GM18907 (cell line): ENCODE measurements around the gene CYTH1.

Experiments
- ATAC-seq: cut with Tn5 transposase; IDR thresholded peaks from one replicate; pipeline ENCODE4 v1.9.1; 2021; ENCODE audit warnings: mild to moderate bottlenecking, moderate library complexity; ENCODE audit not compliant: unreplicated experiment

The CYTH1 gene

DNA sequence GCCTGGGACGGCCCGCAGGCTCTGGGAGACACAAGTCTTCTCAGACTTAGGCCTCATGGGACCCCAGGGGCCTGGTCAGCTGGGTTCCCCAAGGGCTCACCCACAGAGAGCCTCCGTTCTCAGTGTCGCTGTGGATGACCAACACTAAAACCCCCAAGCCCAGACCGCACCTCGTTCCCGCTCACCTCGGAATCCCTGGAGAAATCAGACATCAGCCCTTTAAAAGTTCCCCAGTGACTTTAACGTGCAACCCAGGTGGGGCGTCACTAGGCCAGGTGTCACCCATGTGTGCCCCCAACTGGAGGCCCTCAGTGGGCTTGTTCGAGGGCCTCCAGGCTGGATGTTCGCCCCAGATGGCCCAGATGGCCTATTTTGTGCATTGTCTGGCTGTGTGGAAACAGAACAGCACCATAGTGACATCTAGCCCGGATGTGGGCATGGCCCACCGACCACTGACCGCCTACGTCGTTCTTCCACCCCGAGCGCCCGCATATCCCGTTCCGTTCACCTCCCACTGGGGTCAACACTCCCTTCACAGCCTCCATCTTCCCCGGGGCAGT, 152.6 kb downstream of the CYTH1 start:
- no peak for ATAC-seq

DNA sequence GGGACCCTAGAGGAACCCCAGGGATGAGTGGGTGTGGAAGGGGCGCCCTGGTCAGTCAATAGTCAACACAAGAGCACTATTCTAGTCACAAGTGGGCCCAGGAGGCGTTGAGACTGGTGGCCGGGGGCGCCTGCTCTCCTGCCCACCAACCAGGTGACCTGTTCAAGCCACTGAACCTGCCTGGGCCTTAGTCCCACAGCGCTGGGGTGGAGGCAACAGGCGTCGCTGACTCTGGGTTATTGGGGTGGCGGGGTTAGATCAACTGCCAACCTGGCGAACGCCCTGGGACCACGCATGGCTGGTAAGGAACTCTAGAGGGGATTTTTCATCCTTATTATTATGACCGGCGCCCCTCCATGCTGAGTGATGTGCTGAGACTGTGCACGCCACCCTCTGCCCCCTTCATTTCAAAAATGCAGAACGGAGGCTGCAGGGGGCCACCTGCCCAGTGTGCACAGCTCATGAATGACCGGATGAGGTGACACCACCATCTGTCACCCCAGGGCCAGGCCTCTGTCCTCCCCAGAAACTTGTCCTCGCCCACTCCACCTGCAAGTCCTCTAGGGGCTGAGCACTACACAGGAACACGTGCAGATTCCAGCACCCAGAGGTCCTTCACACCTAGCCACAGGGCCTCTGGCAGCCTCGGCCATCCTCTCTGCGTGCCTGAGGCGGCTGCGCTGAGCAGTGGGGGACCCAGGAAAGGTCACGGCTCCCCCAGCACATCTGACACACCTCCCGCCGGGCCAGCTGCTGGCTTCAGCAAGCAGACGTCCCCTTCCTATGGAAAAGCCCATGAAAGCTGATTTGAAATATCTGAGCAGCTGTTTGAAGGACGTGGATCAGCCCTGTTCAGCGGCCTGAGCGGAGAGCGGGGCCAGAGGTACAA, 153.3 kb downstream of the CYTH1 start:
- no peak for ATAC-seq

DNA sequence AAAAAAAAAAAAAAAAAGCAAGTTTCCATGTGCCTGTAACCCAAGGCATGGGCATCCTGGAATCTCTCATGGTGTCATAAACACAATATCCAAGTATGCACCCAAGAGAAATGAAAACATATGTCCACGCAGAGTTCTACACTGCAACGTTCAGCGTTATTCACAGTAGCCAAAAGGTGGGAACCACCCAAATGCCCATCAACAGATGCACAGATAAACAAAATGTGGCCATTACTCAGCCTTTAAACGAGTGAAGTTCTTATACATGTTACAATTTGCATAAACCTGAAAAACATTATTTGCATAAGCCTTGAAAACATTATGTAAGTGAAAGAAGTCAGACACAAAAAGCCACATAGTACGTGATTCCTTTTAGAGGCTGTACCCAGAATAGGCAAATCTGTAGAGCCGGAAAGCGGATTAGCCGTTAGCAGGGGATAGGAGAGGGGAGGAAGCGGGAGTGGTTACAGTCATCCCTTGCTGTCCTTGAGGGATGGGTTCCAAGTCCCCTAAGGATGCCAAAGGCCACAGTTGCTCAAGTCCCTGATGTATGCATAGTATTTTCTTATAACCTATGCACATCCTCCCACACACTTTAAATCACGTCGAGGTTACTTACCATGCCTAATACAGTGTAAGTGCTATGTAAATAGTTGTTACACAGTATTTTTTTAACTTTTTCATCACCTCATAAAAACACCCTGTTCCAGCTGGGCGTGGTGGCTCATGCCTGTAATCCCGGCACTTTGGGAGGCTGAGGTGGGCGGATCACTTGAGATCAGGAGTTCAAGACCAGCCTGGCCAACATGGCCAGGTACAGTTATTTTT, 157.5 kb downstream of the CYTH1 start:
- ATAC-seq = no peak
